ENCODE data around the gene ISM2. TPM values are rescaled to one million over a fixed set of nuclear protein-coding genes. Genes with fewer than 3 reads are reported as not detected.

The ISM2 gene
- total and polyA plus RNA-seq, 12 donors: 0.08 to 0.22 (median 0.14) TPM; not detected in 8

DNA sequence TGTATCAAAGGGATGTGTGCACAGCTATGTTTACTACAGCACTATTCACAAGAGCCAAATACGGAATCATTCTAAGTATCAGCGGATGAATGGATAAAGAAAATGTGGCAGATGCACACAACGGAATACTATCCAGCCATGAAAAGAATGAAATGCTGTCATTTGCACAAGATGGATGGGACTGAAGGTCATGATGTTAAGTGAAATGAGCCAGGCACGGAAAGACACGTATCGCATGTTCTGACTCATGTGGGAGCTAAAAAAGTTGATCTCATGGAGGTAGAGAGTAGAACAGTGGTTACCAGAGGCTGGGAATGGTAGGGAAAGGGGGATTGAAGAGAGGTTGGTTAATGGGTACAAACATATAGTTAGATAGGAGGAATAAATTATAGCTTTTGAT is 25.9 kb upstream of the ISM2 start:
- no peak for DNase-seq
- WGBS, 4 donors: 68 to 82% (median 75%) methylated on average over 6 of the region's 6 CpGs
- Histone ChIP-seq H3K4me3 (no peak overlapping the region), H3K4me1 (replicated peaks in 1 of 2) (no peaks in the 10 kb centered on the region), H3K27me3 (no peaks in the 10 kb centered on the region), H3K9me3 (replicated peaks in 1 of 3) (no peaks in the 10 kb centered on the region), H3K27ac (no peak overlapping the region), H3K36me3 (replicated peaks in 1 of 2) (no peaks in the 10 kb centered on the region)
- no peak for TF ChIP-seq POLR2A (IDR thresholded peaks at IDR 0.05)
- TF ChIP-seq, protein P1, sequence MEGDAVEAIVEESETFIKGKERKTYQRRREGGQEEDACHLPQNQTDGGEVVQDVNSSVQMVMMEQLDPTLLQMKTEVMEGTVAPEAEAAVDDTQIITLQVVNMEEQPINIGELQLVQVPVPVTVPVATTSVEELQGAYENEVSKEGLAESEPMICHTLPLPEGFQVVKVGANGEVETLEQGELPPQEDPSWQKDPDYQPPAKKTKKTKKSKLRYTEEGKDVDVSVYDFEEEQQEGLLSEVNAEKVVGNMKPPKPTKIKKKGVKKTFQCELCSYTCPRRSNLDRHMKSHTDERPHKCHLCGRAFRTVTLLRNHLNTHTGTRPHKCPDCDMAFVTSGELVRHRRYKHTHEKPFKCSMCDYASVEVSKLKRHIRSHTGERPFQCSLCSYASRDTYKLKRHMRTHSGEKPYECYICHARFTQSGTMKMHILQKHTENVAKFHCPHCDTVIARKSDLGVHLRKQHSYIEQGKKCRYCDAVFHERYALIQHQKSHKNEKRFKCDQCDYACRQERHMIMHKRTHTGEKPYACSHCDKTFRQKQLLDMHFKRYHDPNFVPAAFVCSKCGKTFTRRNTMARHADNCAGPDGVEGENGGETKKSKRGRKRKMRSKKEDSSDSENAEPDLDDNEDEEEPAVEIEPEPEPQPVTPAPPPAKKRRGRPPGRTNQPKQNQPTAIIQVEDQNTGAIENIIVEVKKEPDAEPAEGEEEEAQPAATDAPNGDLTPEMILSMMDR (IDR thresholded peaks at IDR 0.05): no peak
- intact Hi-C loops (cut with DNase I): no loop called here

DNA sequence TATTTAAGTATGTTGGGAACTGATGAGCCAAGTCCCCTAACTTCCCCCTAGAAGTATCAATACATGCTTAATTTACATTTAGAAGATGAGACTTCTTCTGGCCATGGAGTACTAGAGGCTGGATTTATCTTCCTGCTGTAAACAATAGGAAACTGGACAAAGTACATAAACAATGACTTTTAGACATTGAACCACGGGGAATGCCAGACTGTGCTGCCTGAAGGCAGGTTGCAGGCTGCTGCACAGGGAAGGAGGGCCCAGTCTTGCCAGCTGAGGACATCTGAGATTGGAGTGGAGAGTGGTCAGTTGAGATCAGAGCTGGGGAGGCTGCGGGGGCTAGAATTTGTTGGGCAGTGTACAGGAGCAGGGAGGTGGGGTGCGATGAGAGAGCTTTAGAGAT is 24.5 kb upstream of the ISM2 start:
- TF ChIP-seq POLR2A (IDR thresholded peaks at IDR 0.05): no peak
- TF ChIP-seq, protein P1 (IDR thresholded peaks at IDR 0.05): no peak
- no peaks in the 10 kb centered on the region for H3K9me3 ChIP-seq (replicated peaks in 1 of 3)
- H3K27ac ChIP-seq: no peak overlapping the region
- intact Hi-C loops (cut with DNase I): no loop called here
- H3K27me3 ChIP-seq: no peaks in the 10 kb centered on the region
- WGBS, 4 donors: 74 to 92% (median 88%) methylated on average over 3 of the region's 3 CpGs
- H3K36me3 ChIP-seq (replicated peaks in 1 of 2): peaks cover 0 to 4% of the 10 kb centered on the region in 2 donors
- no peaks in the 10 kb centered on the region for H3K4me1 ChIP-seq (replicated peaks in 1 of 2)
- no peak overlapping the region for H3K4me3 ChIP-seq
- DNase-seq: no peak

DNA sequence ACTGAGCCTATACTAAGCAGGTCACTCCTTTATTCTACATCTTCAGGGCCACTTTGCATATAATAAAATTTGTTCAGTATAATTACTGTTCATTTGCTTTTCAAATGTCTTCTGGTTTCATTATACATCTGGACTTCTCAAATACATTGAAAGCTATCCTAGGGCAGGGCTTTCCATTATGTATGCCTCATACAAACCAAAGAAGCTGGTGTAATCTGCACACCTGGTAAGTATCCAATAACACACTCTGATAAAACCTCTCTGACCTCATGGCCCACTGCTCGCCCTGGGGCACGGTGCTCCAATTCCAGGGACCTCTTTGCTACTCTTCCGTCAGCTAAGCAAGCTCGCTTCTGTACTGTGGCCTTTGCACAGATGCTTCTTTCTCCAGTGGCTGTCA is 21.9 kb upstream of the ISM2 start:
- Histone ChIP-seq H3K27me3 (no peaks in the 10 kb centered on the region), H3K36me3 (replicated peaks in 1 of 2) (peaks cover 0 to 16% of the 10 kb centered on the region in 2 donors), H3K9me3 (replicated peaks in 1 of 3) (no peaks in the 10 kb centered on the region), H3K4me3 (no peak overlapping the region), H3K27ac (no peak overlapping the region), H3K4me1 (replicated peaks in 1 of 2) (no peaks in the 10 kb centered on the region)
- DNase-seq: no peak
- 85 to 92% (median 91%) methylated on average over 4 of the region's 4 CpGs for WGBS, 4 donors
- TF ChIP-seq, protein P1 (IDR thresholded peaks at IDR 0.05): no peak
- no peak for TF ChIP-seq POLR2A (IDR thresholded peaks at IDR 0.05)
- intact Hi-C loops (cut with DNase I): no loop called here

DNA sequence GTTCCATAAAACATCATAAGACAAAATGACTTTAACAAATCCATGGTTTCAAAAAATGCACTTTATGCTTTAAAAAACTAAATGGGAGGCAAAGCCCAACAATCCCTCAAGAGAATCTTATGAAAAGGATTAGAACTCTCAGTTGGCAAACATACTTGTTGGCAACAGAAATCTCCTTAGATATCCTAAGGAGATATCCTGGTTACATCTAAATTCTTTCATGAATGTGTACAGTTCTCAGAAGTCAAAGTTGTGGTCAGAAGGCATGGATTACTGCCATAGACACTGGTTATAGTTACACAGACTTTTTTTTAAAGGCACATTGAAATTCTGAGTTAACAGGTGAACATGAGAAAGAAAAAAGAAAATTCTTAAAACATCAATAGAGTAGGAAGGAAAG is 17.5 kb upstream of the ISM2 start:
- Histone ChIP-seq H3K4me1 (replicated peaks in 1 of 2) (no peaks in the 10 kb centered on the region), H3K27me3 (no peaks in the 10 kb centered on the region), H3K4me3 (no peak overlapping the region), H3K9me3 (replicated peaks in 1 of 3) (no peaks in the 10 kb centered on the region), H3K27ac (no peak overlapping the region), H3K36me3 (replicated peaks in 1 of 2) (peaks cover 0 to 30% of the 10 kb centered on the region in 2 donors)
- no peak for TF ChIP-seq POLR2A (IDR thresholded peaks at IDR 0.05)
- TF ChIP-seq, protein P1 (IDR thresholded peaks at IDR 0.05): no peak
- no peak for DNase-seq
- intact Hi-C loops (cut with DNase I): no loop called here
